NCI-H1417 treated with DMSO at 0.1 percent for 48 hours (cell line): ENCODE results near the gene GALNT9.
"Not testable (repeated sequence)": the region's sequence is repeated elsewhere in the genome, so short reads cannot be mapped to it uniquely, and the experiment has no call there.

ENCODE experiments used
- DNase-seq: peaks from one replicate; lab custom pipeline; 2025; lab: John Stamatoyannopoulos, UW

Gene GALNT9

DNA sequence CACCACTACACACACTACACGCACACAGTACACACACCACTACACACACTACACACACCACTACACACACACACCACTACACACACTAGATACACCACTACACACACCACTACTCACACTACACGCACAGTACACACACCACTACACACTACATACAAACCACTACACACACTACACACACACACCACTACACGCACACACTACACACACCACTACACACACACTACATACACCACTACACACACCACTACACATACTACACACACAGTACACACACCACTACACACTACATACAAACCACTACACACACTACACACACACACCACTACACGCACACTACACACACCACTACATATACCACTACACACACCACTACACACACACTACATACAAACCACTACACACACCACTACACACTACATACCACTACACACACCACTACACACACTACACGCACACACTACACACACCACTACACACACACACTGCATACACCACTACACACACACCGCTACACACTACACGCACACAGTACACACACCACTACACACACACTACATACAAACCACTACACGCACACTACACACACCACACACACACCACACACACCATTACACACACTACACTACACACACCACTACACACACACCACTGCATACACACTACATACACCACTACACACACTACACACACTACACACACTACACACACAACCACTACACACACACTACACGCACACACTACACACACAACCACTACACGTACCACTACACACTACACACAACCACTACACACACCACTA lies 173.4 kb downstream of the GALNT9 start:
- no peak for DNase-seq

DNA sequence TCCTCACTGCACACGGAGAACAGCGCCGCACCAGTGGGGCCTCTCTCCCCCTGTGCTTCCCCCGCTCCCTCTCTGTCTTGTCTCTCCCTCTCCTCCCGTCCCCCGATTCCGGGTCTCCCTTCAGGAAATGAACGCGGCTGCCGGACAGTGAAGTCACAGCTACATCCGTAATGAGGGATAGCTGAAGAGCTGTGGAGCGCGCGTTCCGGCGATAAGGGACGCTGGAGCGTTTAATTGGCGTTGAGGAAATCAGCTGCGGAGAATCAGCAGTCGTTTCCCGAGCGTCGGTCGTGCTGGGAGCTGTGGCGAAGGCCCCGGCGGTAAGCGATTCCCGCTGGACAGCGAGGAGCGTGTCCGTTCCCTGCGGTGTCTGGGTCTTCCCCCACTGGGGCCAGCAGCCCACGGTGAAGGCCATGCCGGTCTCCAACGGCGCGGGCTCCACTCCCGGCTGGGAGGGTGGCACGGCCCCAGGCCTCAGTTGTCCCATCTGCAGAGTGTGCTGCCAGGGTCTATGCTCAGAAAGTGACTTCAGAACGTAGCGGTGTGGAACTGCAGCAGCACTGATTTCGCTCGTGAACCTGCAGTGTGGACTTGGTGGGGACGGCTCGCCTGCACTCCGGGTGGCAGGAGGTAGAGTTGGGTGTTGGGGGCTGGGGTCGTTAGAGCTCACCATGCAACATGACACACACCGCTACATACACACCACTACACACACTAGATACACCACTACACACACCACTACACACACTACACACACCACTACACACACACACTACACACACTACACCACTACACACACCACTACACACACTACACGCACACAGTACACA lies 174.2 kb downstream of the GALNT9 start:
- no peak for DNase-seq

- DNase-seq, result no peak
Observed at GRCh38 chr12:132154341-132154761, 175.0 kb downstream of the GALNT9 start.

DNA sequence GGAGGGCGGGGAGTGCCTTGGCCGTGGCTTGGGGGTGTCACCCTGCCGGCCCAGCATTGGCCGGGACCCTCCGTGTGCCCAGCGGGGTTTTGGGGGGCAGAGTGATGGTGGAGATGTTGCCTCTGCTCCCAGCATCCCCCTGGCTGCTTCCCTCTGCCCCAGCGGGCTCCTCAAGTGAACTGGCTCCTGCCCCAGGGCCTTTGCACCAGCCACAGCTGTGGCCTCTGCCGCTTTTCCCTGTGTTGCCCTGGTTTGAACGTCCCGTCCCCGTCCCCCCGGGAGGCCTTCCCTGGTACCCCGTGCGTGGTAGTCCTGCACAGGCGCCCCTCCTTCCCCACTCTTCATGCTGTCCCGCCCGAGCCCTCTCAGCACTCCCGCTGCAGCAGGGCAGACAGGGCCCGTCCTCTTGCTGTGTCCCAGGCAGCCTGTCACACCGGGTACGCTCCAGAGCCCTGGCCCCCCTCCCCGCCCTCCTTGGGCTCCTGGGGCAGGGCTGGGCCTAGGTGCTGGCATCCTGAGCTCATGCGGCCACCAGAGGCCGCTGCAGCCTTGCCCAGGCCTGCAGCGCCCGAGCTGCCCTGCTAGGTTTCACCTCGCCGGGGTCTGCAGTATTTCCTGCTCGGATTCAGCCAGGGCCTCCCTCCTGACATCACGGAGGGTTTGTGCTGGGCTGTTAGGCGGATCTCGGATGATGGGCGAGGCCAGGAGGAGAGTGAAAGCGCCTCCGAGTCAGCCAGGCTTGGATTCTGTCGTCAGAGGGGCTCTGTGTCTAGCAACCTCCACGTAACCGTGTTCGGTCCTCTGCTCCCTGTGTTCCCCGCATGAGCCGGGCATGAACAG lies 175.7 kb downstream of the GALNT9 start:
- peak; percentile 16 for DNase-seq

DNA sequence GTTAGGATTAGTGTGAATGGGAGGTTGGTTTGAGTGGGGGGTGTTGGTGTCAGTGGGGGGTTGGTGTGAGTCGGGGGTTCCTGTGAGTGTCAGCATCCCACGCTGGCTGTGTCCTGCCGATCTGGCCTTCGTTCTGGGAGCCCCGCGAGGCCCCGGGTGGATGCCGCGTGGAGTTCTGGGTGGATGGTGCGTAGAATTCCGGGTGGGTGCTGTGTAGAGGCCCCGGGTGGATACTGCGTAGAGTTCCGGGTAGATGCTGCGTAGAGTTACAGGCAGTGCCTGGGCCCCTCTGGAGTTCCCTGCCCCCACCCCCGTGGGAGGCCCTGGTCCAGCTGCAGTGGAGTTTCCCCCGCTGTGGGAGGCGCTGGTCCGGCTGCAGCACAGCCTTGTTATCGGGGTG lies 176.4 kb downstream of the GALNT9 start:
- no peak for DNase-seq

DNA sequence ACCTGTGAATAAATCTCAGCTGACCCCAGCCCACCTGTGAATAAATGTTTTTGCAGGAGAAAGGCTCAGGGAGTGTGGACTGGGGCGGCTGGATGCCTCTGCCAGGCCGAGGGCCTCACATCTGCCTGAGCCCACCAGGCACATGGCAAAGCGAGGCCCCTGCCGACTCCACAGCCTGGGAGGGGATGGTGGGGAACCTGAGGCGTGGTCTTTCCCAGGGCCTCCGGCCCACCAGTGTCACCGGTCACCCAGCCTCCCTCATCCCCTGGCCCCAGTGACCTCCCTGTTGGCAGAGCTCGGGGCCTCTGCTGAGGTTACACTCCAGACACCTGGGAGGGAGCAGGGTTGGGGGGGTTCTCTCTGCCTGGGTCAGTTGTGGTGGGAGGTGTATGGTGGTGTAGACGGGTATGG lies 177.0 kb downstream of the GALNT9 start:
- DNase-seq, result no peak

DNA sequence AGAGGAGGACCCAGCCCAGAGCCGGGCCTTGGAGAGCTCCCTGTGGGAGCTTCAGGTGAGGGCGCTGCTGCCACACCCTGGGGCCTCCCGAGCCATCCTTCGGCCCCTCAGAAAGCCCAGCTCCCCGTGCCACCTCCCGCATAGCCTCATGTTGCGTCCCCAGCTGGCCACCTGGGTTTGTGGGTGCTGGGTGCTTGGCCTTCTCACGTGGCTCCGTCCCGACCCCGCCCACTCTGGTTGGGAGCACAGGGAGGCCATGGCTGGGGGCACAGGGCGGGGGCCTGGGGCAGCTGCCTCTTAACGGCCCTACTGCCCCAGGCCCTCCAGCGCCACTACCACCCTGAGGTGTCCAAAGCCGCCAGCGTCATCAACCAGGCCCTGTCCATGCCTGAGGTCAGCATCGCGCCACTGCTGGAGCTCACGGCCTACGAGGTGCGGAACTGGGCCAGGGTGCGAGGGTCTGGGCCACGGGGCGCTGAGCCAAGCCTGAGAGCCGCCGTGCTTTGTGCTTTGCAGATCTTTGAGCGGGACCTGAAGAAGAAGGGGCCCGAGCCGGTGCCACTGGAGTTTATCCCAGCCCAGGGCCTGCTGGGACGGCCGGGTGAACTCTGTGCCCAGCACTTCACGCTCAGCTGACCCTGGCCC lies 177.5 kb downstream of the GALNT9 start:
- no peak for DNase-seq

DNA sequence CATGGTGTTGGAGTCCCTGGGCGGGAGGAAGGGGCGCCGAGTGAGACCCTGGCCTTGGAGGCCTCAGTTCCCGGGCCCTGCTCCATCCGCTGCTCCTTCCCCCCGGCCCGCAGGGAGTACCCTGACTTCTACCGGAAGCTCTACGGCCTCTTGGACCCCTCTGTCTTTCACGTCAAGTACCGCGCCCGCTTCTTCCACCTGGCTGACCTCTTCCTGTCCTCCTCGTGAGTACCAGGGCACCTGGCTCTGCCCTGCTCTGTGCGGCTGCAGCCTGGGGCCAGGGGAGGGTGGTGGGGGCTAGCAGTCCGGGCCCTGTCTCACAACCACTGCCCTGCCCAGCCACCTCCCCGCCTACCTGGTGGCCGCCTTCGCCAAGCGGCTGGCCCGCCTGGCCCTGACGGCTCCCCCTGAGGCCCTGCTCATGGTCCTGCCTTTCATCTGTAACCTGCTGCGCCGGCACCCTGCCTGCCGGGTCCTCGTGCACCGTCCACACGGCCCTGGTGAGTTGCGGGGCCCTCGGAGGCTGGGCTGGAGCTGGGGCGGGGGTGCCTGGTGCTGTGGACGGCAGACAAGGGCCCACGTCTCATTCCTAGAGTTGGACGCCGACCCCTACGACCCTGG lies 178.1 kb downstream of the GALNT9 start:
- no peak for DNase-seq

DNA sequence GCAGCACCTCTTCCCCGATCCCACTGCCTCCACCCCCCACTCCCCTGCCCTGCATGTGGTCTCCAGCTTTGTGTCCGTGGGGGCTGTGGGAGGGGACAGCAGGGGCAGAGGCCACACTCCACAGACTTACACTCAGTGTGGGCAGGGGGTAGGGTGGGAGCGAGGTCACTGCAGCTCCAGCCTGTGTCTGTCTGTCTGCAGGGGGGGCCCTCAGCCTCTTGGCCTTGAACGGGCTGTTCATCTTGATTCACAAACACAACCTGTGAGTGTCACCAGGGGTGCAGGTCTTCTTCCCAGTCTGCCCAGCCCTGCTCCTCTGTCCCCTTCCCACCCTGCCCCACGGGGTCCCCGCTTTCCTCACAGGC lies 178.6 kb downstream of the GALNT9 start:
- DNase-seq, result no peak

- DNase-seq, result not testable (repeated sequence)
Observed at GRCh38 chr12:132149526-132149925, 179.9 kb downstream of the GALNT9 start.

- no peak for DNase-seq
Observed at GRCh38 chr12:132148368-132149045, 180.9 kb downstream of the GALNT9 start.

DNA sequence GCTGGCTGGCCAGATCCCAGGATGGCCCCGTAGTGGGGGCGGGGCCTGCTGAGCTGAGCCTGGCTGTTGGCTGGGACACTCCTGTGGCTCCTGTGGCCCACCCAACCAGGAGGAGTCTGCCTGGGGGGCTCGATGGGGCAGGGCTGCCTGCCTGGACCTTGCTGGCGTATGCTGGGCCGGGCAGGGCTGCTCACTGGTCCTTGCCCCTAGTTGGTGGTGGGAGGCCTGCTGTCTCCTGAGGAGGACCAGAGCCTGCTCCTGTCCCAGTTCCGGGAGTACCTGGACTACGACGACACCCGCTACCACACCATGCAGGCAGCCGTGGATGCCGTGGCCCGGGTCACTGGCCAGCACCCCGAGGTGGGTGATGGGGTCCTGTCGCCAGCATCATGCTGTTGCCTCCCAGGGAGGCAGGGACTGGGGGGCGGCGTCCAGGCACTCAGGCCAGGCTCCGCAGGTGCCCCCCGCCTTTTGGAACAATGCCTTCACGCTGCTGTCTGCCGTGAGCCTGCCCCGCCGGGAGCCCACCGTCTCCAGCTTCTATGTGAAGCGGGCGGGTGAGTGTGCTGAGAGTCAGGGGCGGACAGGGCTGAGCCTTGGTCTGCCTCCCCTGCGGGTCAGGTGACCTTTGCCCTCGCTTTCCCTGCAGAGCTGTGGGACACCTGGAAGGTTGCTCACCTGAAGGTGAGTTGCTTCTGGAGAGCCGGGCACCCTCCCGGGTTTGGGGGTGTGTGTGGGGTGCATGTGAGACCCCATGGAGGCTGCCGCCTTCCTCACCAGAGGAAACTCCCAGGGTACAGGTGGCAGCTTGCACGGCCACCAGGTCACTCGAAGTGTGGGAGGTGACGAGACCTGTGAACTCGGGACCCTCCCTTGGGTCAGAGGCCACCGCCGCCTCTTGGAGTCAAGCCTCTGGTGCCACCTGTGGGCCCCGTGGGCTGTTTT lies 181.7 kb downstream of the GALNT9 start:
- DNase-seq, result no peak

DNA sequence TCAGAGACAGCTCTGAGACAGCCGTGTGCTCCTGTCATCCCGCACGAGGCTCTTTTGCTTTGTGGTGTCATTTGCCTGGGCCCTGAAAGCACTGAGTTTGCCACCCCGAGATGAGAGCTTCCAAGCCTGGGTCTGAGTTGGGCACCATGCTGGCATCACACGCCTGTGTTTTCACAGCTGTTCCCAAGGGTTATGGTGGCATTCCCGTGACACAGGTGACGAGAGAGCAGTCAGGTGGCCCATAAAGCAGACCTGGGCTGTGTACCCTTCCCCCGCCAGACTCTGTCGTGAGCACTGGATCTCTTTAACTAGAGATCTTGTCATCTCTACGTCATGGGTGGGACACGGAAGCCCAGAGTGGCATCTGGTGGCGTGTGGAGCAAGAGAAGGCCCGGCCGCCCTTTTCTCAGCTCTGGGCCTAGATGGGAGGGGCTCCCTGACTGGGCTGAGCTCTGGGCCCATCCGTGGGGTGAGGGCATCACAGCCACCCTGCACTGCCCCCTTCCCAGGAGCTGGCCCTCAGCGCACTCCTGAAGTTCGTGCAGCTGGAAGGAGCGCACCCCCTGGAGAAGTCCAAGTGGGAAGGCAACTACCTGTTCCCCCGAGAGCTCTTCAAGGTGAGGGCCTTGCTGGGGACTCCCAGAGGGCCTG lies 182.5 kb downstream of the GALNT9 start:
- no peak for DNase-seq
